Right hindlimb (tissue), 1 donor: Measurements from ENCODE around the gene SNORC.
"Not testable (repeated sequence)": the region's sequence is repeated elsewhere in the genome, so short reads cannot be mapped to it uniquely, and the experiment has no call there.

Experiments
- DNase-seq: peaks from one replicate; pipeline ENCODE4 v3.0.0-alpha.2; 2018

SNORC gene

DNA sequence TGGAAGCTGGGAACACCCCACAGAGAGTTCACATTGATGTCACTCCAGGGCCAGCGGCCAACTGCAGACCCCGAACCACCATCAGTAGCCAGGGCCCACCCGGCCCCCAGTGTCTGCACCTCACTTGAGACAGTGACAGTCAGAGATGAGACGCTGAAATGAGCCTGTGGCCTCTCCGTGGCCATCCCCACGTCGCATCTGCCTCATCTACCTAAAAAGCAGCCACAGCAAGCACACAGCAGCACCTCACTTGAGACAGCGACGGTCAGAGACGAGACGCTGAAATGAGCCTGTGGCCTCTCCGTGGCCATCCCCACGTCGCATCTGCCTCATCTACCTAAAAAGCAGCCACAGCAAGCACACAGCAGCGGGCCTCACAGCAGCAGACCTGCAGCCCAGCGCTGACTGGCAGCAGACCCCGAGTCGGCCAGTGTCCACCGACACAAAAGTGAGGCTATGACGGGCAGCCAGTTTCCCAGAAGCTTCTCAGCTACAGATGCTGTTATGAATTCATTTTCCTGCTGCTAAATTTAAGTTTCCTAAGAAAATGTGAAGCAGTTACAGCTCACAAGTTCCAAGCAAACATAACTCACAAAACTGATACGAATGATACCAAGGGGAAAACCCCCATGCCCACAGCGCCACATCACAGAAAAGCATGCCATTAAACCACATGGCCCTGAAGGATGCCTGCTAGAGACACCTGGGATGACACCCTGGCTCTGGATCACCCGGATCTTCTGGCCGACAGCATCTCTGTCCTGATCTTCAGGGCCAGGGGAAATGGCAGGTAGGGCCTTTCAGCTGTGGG is 27.7 kb downstream of the SNORC start:
- DNase-seq, result no peak

DNA sequence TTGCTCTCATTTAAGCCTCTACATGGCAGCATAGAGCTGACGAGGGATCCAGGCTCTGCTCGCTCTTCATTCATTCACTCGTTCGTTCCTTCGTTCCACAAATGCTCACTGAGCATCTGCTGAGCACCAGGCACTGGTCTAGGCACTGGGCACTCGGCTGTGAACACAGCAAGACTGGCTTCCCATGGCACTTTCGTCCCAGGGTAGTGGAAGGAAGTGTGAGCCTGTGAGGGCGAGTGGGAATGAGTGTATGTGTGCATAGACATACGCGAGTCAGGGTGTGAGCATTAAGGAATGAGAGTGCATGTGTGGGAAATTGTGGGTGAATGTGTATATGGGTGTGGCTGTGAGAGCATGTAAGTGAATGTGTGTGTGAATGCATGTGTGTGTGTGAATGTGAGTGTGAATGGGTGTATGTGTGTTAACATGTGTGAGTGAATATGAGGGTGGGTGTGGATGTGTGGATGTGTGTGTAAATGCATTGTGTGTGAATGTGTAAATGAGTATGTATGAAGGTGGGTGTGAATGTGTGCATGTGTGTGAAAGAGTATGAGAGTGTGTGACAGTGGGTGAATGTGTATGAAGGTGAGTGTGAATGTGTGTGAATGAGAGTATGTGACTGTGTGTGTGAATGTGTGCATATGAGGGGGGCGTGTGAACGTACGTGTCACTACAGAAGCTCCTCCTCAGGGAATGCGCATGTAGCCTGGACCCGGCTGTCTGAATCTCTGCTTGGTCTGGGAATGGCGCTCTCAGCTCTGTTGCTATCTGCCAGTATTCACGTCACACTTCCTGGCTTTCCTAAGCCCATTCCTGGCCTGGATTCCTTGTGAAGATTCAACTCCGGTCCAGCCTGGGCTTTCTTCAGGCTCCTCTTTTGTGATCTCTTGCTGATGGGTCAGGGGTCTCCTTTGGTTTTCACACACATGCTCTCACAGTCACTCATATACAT is 28.8 kb downstream of the SNORC start:
- DNase-seq, result no peak

DNA sequence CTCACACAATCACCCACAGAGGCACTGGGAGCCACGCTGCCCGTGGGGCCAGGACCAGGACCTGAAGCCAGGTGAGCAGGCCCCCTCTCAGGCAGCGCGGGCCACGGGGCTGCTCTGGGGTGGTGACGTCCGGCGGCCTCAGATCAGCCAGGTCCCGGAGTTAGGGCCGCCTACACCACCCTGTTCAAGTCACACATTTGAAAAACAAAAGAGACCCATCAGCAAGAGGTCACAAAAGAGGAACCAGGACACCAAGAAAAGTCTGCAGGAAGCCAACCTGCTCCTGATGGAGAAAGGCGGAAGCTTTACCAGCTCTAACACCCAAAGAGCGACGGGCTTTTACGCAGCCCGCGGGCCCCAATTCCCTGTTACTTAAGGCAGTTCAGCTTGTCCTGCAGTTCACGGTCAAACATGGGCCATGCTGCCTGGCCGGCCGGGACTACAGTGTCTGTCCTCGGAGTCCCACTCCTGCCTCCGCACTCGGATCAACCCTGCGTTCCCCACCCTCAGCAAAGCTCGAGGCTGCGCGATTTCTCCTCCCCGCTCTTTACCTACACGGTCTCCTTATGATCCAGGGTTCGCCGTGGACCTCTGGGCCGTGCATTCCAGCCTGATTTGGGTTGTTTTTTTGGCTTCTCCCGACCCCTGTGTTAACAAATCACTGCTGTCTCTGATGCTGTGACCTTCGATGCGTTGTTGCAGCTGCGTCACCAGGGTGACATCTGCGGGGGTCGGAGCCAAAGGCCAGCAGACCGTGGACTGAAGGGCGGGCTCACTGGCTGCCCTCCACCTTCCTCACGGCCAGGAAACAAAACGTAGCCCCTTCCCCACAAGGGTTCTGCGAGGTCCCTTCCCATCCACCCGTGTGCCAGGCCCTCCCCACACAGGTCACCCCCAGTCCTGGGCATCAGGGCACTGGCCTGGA is 31.0 kb downstream of the SNORC start:
- no peak for DNase-seq

DNA sequence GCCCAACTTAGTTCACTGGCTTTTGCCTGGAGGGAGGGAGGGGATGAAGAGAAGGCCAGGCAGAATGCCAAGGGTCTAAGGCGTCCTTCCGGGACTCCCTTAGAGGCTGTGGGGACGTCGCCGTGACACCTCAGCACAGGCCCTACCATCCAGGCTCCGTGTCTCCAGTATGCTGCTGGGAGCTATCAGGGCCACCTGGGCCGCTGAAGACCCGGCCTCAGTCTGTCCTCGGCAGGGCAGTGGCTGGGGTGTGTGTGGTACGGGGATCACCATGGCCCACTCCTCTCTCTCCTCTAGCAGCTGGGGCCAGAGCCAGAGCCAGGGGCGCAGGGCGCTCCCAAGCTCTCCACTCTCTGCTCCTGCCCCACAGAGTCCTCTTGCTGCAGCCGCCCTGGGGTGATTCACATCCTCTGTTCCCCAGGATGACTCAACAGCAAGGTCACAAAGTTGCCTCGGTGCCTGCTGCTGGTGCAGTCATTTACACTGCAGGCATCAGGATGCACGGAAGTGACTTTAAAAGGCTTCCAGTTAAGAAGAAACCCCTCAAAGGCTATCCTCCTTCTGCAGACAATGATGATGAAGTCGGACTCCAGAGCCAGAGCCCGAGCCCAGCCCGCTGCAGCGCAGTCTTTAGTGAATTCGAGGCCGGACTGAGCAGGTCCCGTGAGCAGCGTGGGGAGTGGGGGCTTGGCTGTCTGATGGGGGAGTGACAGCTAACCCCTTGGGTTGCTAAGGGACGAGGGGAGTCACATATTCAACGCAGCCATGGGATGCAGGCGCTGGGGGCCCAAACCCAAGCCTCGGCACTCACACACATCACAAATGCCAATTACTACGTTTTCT is 31.9 kb downstream of the SNORC start:
- DNase-seq, result no peak

DNA sequence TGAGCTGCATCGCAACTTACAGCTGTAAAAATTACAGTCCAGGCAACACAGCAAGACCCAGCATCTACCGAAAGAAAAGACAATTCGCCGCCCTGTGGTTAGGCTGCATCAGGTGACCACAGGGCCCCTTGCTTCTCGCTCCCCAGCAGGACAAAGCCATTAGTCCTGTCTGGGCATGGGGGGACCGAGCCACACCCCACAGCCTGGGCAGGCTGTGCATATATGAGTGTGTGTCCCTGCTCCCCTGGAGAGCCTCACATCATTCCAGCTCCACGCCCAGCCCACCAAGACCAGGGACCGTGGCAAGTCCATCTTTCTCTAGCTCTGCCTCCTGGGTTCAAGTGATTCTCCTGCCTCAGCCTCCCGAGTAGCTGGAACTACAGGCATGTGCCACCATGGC is 33.9 kb downstream of the SNORC start:
- no peak for DNase-seq

DNA sequence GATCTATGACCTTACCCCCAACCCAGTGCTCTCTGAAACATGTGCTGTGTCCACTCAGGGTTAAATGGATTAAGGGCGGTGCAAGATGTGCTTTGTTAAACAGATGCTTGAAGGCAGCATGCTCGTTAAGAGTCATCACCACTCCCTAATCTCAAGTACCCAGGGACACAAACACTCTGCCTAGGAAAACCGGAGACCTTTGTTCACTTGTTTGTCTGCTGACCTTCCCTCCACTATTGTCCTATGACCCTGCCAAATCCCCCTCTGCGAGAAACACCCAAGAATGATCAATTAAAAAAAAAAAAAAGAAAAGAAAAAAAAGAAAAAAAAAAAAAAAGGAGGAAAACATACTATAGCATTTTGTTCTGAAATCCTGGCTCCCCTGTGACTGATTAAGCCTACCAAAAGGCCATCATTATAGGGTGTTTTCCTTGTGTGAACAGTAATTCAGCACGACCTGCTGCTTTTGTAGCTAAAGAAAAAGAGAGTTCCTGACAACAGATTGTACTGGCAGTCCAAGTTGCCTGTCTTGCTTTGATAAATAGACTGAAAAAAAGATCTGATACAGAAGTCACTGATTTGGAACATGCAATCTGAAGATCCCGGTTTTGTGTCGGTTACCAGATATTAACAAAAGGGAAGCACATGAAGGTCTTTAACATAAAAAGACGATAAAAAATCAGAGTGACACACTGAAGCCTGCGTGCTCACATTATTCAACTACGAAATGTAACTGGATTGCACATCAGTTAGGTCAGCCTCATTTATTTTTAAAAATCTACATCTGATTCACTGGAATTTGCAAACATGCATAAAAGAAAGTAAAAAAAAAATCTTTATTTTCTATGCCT is 37.0 kb downstream of the SNORC start:
- not testable (repeated sequence) for DNase-seq

DNA sequence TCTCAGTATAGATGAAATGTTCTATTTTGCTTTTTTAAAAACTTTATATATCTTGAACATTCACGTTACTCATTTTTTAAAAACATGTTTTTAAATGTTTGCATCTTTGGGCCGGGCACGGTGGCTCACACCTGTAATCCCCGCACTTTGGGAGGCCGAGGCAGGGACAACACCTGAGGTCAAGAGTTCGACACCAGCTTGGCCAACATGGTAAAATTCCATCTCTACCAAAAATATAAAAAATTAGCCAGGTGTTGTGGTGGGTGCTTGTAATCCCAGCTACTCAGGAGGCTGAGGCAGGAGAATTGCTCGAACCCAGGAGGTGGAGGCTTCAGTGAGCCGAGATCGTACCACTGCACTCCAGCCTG is 37.6 kb downstream of the SNORC start:
- DNase-seq, result not testable (repeated sequence)

DNA sequence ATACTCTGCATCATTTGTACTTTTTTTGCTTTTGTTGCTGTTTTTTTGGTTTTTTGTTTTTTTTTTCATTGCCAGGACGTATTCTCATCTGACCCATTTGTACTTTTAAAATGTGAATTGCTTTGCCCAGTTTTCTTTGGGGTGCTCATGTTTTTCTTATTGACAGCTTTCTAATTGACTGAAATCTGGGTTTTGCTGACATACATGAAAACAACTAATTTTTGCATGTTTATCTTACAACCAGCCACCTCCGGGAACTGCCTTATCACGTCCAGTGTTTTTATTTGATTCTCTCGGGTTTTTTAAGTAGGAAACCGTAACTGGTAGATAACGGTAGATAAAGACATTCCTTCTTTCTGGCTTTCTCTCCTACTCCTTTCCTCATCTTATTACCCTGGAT is 38.6 kb downstream of the SNORC start:
- no peak for DNase-seq

DNA sequence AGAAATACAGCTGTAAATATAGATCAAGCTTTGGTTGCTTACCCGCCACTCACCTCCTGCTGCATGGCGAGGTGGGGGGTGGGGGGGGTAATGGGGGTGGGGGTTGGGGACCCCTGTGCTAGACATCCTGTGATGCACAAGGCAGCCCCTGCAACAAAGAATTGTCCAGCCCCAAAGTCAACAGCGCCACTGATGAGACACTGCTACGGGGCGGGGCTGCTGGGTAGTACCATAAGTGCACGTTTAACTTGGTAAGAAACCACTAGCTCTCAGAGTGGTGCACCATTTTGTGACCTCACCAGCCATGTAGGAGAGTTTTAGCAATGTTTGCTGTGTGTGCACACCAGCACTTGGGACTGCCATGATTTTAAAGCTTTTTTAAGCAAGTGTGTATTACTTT is 40.3 kb downstream of the SNORC start:
- DNase-seq, result no peak

DNA sequence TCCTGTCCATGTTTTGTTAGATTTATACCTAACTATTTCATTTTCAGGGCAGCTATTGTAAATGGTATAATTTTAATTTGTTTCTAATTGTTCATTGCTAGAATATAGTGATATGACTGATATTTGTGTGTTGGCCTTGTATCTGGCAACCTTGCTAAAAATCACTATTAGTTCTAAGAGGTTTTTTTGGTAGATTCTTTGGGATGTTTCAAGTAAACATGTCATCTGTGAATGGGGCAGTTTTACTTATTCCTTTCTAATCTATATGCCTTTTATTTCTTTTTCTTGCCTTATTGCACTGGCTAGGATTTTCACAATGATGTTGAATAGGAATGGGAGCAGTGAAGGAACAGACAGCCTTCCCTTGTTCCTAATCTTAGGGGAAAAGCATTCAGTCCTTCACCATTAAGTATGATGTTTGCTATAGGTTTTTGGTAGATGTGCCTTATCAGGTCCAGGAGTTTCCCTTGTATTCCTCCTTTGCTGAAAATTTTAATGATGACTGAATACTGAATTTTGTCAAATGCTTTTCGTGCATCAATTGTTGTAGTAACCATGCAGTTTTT is 41.7 kb downstream of the SNORC start:
- no peak for DNase-seq

DNA sequence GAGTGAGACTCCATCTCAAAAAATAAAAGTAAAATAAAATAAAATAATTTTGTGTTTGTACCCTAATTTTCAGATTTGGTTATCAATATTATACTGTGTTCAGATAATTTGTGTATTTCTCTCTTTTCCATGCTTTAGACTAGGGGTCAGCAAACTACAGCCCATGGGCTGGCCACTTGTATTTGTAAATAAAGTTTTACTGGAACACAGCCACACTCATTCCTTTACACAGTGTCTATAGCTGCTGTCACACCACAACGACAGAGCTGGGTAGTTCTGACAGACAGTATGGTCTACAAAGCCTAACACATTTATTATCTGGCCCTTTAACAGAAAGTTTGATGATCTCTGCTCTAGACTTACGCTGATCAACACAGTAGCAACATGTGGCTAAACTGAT is 43.8 kb downstream of the SNORC start:
- DNase-seq, result no peak

DNA sequence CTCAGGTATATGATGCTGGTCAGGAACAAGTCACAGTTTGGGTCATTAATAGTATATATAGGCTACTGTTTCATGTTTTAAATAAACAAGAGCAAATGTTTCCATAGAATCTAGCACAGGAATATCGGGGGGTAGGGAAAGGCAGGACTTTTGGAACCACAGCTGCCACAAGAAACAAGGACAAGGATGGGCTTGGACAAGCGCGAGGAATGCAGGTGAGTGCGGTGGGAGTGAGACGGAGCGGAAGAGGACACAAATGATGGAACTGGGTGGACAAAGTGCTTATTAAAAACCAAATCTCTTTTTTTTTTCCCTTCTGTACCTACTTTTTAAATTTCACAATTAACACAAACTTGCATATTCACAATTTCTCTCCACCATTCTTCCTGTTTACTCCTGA is 49.1 kb downstream of the SNORC start:
- DNase-seq, result no peak

DNA sequence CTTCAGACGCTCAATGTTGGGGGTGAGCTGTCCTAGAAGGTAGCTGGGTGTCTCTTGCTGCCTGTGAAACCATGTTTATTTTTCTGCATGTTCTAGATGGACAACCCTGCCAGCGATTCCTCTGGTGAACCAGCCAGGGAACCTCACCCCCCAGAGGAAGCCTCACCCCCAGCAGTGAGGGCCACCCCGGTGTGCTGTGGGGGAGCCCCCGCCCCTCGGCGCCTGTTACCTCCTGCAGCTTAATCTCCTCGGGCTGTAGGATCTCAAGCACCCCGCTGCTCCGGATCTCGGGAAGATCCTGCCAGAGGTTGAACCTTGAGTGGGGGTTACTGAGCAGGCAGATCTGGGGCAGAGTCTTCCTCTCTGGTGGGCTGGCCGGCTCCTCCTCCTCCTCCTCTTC is 50.0 kb downstream of the SNORC start:
- no peak for DNase-seq

DNA sequence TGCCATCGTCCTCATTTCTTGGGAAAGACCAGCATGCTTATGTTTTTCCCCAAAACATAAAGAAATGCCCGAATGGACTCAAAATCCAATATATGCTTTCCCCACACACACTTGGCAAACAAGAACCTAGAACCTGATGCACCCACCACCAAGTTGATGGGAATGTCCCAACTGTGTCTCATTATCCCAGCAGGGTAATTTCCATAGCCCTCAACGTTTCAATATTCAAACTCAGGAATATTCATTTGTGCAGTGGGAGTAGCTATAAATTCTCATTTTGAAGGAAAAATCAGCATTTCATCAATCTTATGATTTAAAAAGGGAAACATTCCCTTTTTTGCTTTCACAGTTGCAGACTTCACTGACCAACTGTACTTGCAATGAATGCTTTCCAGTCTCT is 50.7 kb downstream of the SNORC start:
- no peak for DNase-seq

DNA sequence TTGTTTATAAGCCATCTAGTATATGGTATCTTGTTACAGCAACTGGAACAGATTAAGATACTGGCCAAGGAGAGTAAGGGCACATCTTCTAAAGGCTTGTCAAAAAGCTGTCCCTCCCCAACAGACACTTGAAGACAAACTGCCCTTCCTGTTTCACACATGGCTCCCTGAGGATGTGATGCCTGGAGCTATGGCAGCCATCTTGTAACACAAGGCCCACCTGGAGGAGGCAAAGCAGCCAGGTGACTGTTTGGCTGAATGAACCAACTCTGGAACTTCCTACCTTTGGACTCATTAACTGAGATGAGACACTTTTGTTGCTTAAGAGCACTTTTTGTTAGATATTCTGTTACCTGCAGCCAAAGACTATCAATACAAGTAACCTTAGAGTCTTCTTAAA is 54.4 kb downstream of the SNORC start:
- DNase-seq, result no peak

DNA sequence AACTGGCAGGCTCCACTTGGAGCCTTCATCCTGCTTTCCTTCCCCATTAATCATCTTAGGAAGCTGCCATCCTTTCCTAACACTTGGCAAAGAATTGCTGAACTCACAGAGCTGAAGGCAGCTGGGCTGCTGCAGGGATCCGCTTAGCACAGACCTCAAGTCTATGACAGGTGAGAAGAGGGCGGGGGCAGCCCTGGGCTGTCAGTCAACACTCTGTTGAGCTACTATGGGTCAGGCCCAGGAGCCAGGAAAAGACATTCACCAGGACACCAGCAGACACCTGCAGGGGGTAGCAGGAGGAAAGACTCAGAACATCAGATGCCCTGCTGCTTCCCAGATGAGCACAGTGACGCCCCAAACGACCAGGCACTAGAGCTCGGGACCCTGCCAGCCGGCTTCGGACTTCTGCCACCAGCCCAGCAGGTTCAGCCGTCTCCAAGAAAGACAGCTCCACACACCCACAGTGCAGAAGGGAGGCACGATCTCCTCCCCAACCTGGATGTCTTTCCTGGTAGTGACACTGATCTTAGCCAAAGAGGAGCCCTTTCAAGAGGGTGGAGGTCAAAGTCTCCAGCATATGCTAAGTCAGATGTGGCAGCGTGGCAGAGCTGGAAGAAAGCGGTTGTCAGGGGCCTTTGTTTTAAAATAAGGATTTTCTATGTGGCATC is 55.2 kb downstream of the SNORC start:
- DNase-seq, result peak; percentile 24

DNA sequence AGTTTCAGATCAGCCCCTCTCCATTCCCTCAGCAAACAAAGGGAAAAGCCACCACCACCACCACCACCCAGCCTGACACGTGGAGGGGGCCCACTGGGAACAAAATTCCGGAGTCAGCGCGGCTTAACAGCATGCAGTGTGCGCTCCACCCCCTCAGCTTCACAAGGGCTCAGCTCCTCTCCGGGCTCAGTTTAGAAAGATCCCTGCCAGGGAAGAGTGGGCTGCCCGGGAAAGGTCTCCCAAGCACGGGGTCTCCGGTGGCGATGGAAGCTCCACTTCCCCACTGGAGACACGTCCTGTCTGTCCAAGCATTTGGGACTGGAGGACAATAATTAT is 55.7 kb downstream of the SNORC start:
- no peak for DNase-seq

DNA sequence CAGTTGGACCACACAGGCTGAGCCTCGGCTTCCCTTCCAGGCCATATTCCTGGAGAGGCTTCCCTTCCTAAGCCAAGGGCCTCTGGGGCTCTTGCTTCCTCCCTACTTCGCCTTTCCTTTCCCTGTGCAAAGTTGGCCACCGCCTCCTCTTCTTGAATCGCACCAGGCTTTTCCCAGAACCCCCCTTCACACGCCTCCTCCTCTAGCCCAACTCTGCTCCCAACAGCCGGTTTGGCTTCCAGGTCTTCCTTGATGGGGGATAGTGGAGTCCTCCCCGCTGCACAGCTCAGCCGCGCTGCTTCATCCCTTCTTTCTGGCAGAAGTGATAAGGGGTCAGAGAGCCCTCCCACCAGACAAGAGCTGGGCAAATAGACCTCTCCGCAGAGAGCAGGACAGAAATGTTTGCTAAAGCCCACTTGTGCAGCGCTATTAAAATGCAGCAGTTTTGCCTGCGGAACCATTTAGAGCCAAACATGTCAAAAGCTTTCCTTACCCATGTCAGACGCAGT is 56.4 kb downstream of the SNORC start:
- DNase-seq, result peak; percentile 51

DNA sequence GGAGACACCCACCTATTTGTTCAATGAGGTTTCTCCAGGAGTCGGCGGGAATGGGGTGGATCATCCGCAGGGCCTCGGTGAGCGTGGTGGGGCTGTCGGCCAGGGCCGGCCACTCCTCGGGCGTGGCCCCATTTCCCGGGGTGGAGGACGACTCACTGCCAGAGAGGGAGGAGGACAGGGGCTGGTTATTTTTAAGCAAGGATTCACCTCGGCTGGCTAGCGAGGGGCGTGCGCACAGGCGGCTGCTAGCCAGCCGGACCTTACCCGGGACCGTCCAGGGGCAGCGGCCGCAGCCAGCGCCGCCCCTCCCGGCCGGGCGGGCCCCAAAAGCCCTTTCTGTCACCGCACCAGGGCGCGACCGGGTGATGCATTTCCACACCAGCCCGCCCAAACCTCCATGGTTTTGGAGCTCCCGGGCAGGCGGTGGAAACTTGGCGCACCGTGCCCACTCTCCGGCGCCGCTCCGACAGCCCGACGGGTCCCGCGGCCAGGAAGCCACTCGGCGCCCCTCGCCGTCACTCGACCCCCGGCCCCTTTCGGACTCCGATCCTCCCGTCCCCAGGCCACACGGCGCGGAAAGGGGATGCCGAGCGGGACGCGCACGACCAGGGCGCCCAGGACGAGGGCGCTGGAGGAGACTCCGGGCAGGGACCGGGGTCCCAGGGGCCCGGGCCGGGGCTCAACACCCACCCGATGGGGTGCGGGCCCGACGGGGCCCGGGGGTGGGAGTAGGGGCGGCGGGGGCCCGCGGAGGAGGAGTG is 57.1 kb downstream of the SNORC start:
- peak; percentile 50 for DNase-seq
